DOHH2 (cell line): Measurements from ENCODE around the gene GET4.

ENCODE experiments used
- CTCF ChIP-seq: fragments of 200-600 bp; sonication (generic); IDR thresholded peaks from one replicate; pipeline ENCODE4 v1.5.1; 2014; ENCODE audit warnings: antibody characterized with exemption, mild to moderate bottlenecking, low read depth, low read length; ENCODE audit not compliant: poor library complexity, severe bottlenecking
- EZH2phosphoT487 ChIP-seq: fragments of 200-600 bp; sonication (generic); IDR thresholded peaks from 2 replicates; pipeline ENCODE4 v1.6.1; 2017; ENCODE audit warnings: borderline replicate concordance, mild to moderate bottlenecking, antibody characterized with exemption, low read length, moderate library complexity, mixed read lengths

- TF ChIP-seq CTCF (no peak), EZH2phosphoT487 (no peak)
These were observed 35.6 kb downstream of the GET4 start for GRCh38 chr7:911791-912480.
